T-helper 2 cell treated with Interferon-gamma antibody and Interleukin-4, amounts not matched to agents 5 μg/mL and 100 μg/mL, for 36 hours (primary cell): Measurements from ENCODE around the gene KCNJ5.

Source experiments
- DNase-seq: peaks from one replicate; pipeline ENCODE4 v3.0.0; 2021; ENCODE audit warnings: low spot score
- H3K27ac Mint-ChIP-seq: one replicate; pipeline ENCODE4 v1.8.0; 2021; ENCODE audit warnings: mild to moderate bottlenecking, mixed read lengths
- H3K27me3 Mint-ChIP-seq: one replicate; pipeline ENCODE4 v1.8.0; 2021; ENCODE audit warnings: low read depth, mixed read lengths
- H3K36me3 Mint-ChIP-seq: one replicate; pipeline ENCODE4 v1.8.0; 2021; ENCODE audit warnings: low read depth, mixed read lengths
- H3K4me1 Mint-ChIP-seq: one replicate; pipeline ENCODE4 v1.8.0; 2021; ENCODE audit warnings: low read depth, mixed read lengths
- H3K4me3 Mint-ChIP-seq: one replicate; pipeline ENCODE4 v1.8.0; 2022; ENCODE audit warnings: mild to moderate bottlenecking, moderate library complexity, mixed read lengths
- H3K9me3 Mint-ChIP-seq: one replicate; pipeline ENCODE4 v1.8.0; 2021; ENCODE audit warnings: mixed read lengths

The KCNJ5 gene

GRCh38 chr11:128860571-128861361 lies 30.4 kb upstream of the KCNJ5 start:
- no peak for DNase-seq
- Mint-ChIP-seq H3K27ac (no peak overlapping the region), H3K4me3 (no peak overlapping the region), H3K4me1 (peaks cover 6% of the 10 kb centered on the region), H3K27me3 (peaks cover 21% of the 10 kb centered on the region), H3K36me3 (no peaks in the 10 kb centered on the region), H3K9me3 (no peaks in the 10 kb centered on the region)

- Mint-ChIP-seq H3K36me3 (no peaks in the 10 kb centered on the region), H3K27me3 (peaks cover 18% of the 10 kb centered on the region), H3K4me3 (no peak overlapping the region), H3K27ac (no peak overlapping the region), H3K9me3 (no peaks in the 10 kb centered on the region), H3K4me1 (peaks cover 6% of the 10 kb centered on the region)
- DNase-seq, result no peak
Observed at GRCh38 chr11:128862406-128862805, 28.8 kb upstream of the KCNJ5 start.

GRCh38 chr11:128862908-128863660 lies 28.1 kb upstream of the KCNJ5 start:
- Mint-ChIP-seq H3K4me3 (no peak overlapping the region), H3K27ac (no peak overlapping the region), H3K27me3 (peaks cover 17% of the 10 kb centered on the region), H3K4me1 (peaks cover 6% of the 10 kb centered on the region), H3K9me3 (no peaks in the 10 kb centered on the region), H3K36me3 (no peaks in the 10 kb centered on the region)
- no peak for DNase-seq

- no peaks in the 10 kb centered on the region for H3K9me3 Mint-ChIP-seq
- no peaks in the 10 kb centered on the region for H3K36me3 Mint-ChIP-seq
- H3K4me3 Mint-ChIP-seq, result no peak overlapping the region
- no peak for DNase-seq
- peaks cover 12% of the 10 kb centered on the region for H3K27me3 Mint-ChIP-seq
- H3K4me1 Mint-ChIP-seq, result no peaks in the 10 kb centered on the region
- H3K27ac Mint-ChIP-seq, result no peak overlapping the region
Observed at GRCh38 chr11:128865490-128865889, 25.7 kb upstream of the KCNJ5 start.

GRCh38 chr11:128867277-128867676 lies 23.9 kb upstream of the KCNJ5 start, which contains the start of gene KCNJ1:
Gene KCNJ1, minus strand, starts transcription at chr11:128867296. Its CDS starts 27,053 bp downstream, at chr11:128840243.
- Mint-ChIP-seq H3K36me3 (no peaks in the 10 kb centered on the region), H3K27me3 (peaks cover 17% of the 10 kb centered on the region), H3K27ac (no peak within 1 kb of the TSS), H3K4me3 (no peak within 1 kb of the TSS), H3K9me3 (no peaks in the 10 kb centered on the region), H3K4me1 (no peaks in the 10 kb centered on the region)
- no peak for DNase-seq

GRCh38 chr11:128868841-128869671 lies 22.1 kb upstream of the KCNJ5 start:
- no peak overlapping the region for H3K27ac Mint-ChIP-seq
- H3K4me1 Mint-ChIP-seq, result no peaks in the 10 kb centered on the region
- H3K4me3 Mint-ChIP-seq, result no peak overlapping the region
- H3K36me3 Mint-ChIP-seq, result no peaks in the 10 kb centered on the region
- no peak for DNase-seq
- peaks cover 19% of the 10 kb centered on the region for H3K27me3 Mint-ChIP-seq
- H3K9me3 Mint-ChIP-seq, result no peaks in the 10 kb centered on the region

- Mint-ChIP-seq H3K4me3 (no peak overlapping the region), H3K36me3 (no peaks in the 10 kb centered on the region), H3K27me3 (peaks cover 23% of the 10 kb centered on the region), H3K4me1 (no peaks in the 10 kb centered on the region), H3K9me3 (no peaks in the 10 kb centered on the region), H3K27ac (no peak overlapping the region)
- DNase-seq, result no peak
Observed at GRCh38 chr11:128871168-128871610, 20.0 kb upstream of the KCNJ5 start.

- DNase-seq, result no peak
- Mint-ChIP-seq H3K4me3 (no peak overlapping the region), H3K27ac (no peak overlapping the region), H3K4me1 (no peaks in the 10 kb centered on the region), H3K36me3 (no peaks in the 10 kb centered on the region), H3K9me3 (no peaks in the 10 kb centered on the region), H3K27me3 (peaks cover 23% of the 10 kb centered on the region)
Observed at GRCh38 chr11:128872094-128872493, 19.1 kb upstream of the KCNJ5 start.

GRCh38 chr11:128872594-128872993 lies 18.6 kb upstream of the KCNJ5 start:
- Mint-ChIP-seq H3K27me3 (peaks cover 27% of the 10 kb centered on the region), H3K4me3 (no peak overlapping the region), H3K4me1 (no peaks in the 10 kb centered on the region), H3K9me3 (no peaks in the 10 kb centered on the region), H3K27ac (no peak overlapping the region), H3K36me3 (no peaks in the 10 kb centered on the region)
- DNase-seq, result no peak

GRCh38 chr11:128874427-128874826 lies 16.7 kb upstream of the KCNJ5 start:
- Mint-ChIP-seq H3K4me1 (no peaks in the 10 kb centered on the region), H3K27me3 (peaks cover 30% of the 10 kb centered on the region), H3K27ac (no peak overlapping the region), H3K9me3 (no peaks in the 10 kb centered on the region), H3K36me3 (no peaks in the 10 kb centered on the region), H3K4me3 (no peak overlapping the region)
- no peak for DNase-seq

GRCh38 chr11:128876133-128876650 lies 15.0 kb upstream of the KCNJ5 start:
- no peaks in the 10 kb centered on the region for H3K9me3 Mint-ChIP-seq
- H3K27me3 Mint-ChIP-seq, result peaks cover 29% of the 10 kb centered on the region
- no peak overlapping the region for H3K27ac Mint-ChIP-seq
- no peaks in the 10 kb centered on the region for H3K36me3 Mint-ChIP-seq
- DNase-seq, result no peak
- no peak overlapping the region for H3K4me3 Mint-ChIP-seq
- H3K4me1 Mint-ChIP-seq, result no peaks in the 10 kb centered on the region

GRCh38 chr11:128877726-128878125 lies 13.4 kb upstream of the KCNJ5 start:
- peaks cover 36% of the 10 kb centered on the region for H3K27me3 Mint-ChIP-seq
- H3K4me3 Mint-ChIP-seq, result no peak overlapping the region
- DNase-seq, result no peak
- H3K4me1 Mint-ChIP-seq, result no peaks in the 10 kb centered on the region
- H3K27ac Mint-ChIP-seq, result no peak overlapping the region
- H3K9me3 Mint-ChIP-seq, result no peaks in the 10 kb centered on the region
- H3K36me3 Mint-ChIP-seq, result no peaks in the 10 kb centered on the region

- peaks cover 38% of the 10 kb centered on the region for H3K27me3 Mint-ChIP-seq
- no peaks in the 10 kb centered on the region for H3K9me3 Mint-ChIP-seq
- no peak overlapping the region for H3K27ac Mint-ChIP-seq
- H3K36me3 Mint-ChIP-seq, result no peaks in the 10 kb centered on the region
- H3K4me1 Mint-ChIP-seq, result no peaks in the 10 kb centered on the region
- H3K4me3 Mint-ChIP-seq, result no peak overlapping the region
- DNase-seq, result no peak
Observed at GRCh38 chr11:128878455-128878854, 12.7 kb upstream of the KCNJ5 start.
